ENCODE results near the gene COPA.

DNA sequence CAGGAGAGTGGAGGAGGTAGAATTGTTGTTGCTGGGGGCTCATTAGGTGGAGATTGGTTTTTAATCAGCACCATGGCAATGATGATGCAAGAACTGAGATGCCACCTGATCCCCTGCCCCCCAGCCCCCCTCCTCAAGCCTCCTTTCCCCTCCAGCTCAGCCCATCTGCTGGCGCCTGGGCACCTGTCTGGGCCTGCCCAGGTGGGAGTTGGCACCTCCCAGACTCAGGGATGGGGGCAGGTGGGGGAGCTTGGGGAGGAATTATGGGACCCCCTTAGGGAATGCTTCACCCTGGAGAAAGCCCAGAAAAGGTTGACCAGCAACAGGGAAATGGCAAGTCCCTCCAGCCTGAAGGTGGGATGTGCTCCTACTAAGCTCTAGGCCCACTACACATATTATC is 22.3 kb upstream of the COPA start:
- TF ChIP-seq, protein P1, sequence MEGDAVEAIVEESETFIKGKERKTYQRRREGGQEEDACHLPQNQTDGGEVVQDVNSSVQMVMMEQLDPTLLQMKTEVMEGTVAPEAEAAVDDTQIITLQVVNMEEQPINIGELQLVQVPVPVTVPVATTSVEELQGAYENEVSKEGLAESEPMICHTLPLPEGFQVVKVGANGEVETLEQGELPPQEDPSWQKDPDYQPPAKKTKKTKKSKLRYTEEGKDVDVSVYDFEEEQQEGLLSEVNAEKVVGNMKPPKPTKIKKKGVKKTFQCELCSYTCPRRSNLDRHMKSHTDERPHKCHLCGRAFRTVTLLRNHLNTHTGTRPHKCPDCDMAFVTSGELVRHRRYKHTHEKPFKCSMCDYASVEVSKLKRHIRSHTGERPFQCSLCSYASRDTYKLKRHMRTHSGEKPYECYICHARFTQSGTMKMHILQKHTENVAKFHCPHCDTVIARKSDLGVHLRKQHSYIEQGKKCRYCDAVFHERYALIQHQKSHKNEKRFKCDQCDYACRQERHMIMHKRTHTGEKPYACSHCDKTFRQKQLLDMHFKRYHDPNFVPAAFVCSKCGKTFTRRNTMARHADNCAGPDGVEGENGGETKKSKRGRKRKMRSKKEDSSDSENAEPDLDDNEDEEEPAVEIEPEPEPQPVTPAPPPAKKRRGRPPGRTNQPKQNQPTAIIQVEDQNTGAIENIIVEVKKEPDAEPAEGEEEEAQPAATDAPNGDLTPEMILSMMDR (IDR thresholded peaks at IDR 0.05), result no peak
- no peak for TF ChIP-seq TCF7L2 (IDR thresholded peaks at IDR 0.05; ENCODE audit: low read depth, low read length)
- TF ChIP-seq SIN3A (IDR thresholded peaks at IDR 0.05; ENCODE audit: borderline replicate concordance, insufficient read depth, low read depth, low read length), result no peak
- no peak for TF ChIP-seq POLR2AphosphoS5 (IDR thresholded peaks at IDR 0.05; ENCODE audit: low read depth, low read length)
- TF ChIP-seq, protein P2, sequence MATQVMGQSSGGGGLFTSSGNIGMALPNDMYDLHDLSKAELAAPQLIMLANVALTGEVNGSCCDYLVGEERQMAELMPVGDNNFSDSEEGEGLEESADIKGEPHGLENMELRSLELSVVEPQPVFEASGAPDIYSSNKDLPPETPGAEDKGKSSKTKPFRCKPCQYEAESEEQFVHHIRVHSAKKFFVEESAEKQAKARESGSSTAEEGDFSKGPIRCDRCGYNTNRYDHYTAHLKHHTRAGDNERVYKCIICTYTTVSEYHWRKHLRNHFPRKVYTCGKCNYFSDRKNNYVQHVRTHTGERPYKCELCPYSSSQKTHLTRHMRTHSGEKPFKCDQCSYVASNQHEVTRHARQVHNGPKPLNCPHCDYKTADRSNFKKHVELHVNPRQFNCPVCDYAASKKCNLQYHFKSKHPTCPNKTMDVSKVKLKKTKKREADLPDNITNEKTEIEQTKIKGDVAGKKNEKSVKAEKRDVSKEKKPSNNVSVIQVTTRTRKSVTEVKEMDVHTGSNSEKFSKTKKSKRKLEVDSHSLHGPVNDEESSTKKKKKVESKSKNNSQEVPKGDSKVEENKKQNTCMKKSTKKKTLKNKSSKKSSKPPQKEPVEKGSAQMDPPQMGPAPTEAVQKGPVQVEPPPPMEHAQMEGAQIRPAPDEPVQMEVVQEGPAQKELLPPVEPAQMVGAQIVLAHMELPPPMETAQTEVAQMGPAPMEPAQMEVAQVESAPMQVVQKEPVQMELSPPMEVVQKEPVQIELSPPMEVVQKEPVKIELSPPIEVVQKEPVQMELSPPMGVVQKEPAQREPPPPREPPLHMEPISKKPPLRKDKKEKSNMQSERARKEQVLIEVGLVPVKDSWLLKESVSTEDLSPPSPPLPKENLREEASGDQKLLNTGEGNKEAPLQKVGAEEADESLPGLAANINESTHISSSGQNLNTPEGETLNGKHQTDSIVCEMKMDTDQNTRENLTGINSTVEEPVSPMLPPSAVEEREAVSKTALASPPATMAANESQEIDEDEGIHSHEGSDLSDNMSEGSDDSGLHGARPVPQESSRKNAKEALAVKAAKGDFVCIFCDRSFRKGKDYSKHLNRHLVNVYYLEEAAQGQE (IDR thresholded peaks at IDR 0.05; ENCODE audit: insufficient read depth in 1 of 2, low read depth in 2 of 2, low read length in 1 of 2), result no peak

Measured in Panc1 (cell line).